NCI-H1092 treated with DMSO at 0.1 percent for 48 hours (cell line): ENCODE measurements around the gene PRKCE.
A peak's percentile ranks its signal among the peaks of the same experiment; 100 is the strongest.

ENCODE experiments used
- DNase-seq: peaks from one replicate; lab custom pipeline; 2025; lab: John Stamatoyannopoulos, UW

The PRKCE gene

DNA sequence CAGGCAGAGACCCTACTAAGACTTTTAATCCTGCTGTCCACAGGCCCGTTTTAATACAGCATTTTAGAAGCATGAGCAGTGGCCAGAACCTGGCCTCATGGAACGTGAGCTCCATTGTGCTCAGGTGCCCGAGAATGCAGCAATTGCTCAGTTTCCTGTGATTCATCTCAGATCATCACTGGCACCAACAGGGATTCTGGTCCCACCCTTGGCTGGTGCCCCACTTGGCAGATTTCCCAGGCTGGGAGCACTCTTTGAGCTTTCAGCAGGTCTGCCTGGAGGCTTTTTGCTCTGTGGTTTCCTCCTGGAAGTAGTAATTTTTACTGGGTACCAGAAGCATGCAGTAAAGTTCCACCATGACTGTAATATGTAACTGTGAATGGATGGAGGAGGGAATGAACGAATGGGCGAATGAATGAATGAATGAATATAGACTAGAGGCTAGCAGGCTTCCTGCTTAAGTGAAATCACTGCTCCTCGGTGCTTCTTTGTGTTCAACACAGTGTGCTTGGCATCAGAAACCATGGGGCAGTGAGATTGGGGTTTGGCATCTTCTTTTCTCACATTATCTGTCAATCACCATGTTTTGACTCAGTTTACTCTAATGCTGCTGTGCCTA is 312.9 kb downstream of the PRKCE start:
- peak; percentile 61 for DNase-seq

GRCh38 chr2:45964906-45965305 is 313.4 kb downstream of the PRKCE start:
- DNase-seq = no peak

- no peak for DNase-seq
These were observed 314.5 kb downstream of the PRKCE start for GRCh38 chr2:45965871-45966498.

- no peak for DNase-seq
These were observed 317.6 kb downstream of the PRKCE start for GRCh38 chr2:45968946-45969584.

- DNase-seq = no peak
These were observed 322.0 kb downstream of the PRKCE start for GRCh38 chr2:45973426-45973825.

GRCh38 chr2:45974056-45974455 is 322.6 kb downstream of the PRKCE start:
- DNase-seq = no peak

- DNase-seq = no peak
These were observed 323.4 kb downstream of the PRKCE start for GRCh38 chr2:45974762-45975408.

DNA sequence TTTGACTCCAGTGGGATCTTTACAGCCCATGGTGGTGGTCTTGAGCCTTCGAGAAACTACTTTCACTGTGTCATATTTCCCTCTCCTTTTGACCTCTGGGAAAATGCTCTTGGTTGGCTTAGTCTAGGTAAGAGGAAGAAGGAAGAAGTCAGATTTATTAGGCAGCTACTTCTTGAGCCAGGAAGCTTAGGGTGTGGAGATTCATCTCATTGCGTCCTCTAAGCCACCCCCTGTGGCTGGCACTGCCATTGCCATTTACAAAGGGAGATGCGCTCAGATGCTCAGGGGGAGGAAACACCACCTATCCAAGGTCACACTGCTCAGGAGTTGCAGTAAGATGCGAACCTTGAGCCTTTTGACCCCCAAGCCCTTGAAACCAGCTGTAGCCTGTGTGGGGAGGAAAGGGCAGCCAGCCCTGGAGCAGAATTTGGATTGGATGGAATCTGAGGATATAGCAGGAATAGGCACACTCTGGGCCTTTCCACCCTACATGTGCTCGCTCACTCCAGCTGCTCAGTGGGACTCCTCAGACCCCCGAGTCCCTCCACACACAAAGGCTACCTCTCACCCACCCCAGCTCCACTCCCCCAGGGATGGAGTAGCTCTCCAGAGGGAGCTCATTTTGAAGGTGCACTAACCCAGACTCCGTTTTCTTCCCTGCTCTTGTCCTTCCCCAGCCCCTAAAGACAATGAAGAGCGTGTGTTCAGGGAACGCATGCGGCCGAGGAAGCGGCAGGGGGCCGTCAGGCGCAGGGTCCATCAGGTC is 324.5 kb downstream of the PRKCE start:
- no peak for DNase-seq

DNA sequence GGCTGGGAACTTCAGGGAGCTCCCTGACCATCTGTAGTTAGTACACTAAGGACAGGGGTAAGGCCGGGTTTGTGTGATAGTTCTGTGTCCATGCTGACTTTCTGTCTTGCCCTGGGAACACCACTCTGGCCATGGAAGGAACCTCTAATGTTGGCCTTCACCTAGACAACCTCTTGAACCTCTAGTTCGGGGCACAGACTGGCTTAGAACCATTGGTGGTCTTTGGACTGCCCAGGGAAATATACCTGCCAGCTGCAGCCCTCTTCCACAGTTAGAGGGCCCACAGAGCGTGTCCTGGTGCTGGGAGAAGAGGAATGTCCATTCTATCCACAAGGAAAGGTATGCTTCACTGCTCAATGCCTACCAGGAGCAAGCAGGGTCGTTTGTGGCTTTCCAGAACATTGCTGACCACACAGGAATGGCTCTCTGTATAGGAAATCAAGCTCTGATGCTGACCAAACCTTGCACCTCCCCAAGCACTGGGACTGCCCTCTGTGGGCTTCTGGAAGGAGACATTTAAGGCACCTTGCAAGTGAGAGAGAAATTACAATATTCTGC is 326.9 kb downstream of the PRKCE start:
- no peak for DNase-seq

- DNase-seq = no peak
These were observed 327.6 kb downstream of the PRKCE start for GRCh38 chr2:45979065-45979464.

DNA sequence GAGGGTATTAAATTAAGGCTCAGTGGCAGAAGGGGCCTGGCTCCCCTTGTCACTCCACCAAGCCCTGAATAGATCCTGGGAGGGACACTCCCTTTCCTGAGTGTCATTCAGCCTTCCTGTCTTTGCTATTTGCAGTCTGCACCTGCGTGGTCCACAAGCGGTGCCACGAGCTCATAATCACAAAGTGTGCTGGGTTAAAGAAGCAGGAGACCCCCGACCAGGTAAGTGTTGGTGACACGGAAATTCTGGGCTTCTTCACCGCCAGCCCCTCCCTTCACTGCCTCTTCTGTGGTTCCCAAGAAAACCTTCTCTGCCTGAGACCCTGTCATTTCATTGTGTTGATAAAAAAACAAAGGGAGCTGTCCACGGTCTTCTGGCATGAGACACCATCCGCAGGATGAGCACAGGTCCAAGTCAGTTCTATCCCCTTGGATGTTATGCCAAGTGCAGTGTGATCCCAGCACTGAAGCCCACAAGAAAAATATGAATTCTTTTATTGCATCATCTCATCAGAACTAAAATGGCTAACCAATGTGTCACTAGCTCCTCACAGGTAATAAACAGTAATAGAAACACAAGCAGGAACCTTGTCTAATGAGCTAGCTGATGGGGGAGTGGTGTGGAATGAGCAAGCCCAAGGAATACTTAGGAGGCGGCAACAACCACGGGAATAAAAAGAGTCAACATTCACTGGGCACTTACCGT is 328.8 kb downstream of the PRKCE start:
- DNase-seq = no peak

- no peak for DNase-seq
These were observed 330.0 kb downstream of the PRKCE start for GRCh38 chr2:45981384-45981930.

DNA sequence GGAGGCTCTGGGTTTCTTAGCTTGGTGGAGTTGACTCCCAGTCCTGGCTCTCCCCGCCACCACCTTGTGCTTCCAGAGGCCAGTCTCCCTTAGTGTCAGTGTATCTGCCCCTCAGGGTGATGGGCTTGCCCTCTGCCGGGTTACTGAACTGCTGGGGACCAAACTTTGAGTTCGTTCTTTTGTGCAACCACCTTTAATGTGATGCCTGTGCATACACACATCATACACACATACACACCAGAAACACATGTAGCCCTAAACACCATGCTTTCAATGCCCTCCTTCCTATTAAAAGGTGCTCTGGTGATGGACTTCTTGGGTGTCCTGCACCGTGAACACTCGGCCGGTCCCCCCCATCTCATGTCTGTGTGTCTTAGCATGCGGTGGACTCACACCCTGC is 330.6 kb downstream of the PRKCE start:
- DNase-seq = no peak

GRCh38 chr2:45983213-45983612 is 331.7 kb downstream of the PRKCE start:
- no peak for DNase-seq

- DNase-seq = no peak
These were observed 332.9 kb downstream of the PRKCE start for GRCh38 chr2:45984366-45984765.

GRCh38 chr2:45984896-45985473 is 333.5 kb downstream of the PRKCE start:
- no peak for DNase-seq

GRCh38 chr2:45986509-45986908 is 335.0 kb downstream of the PRKCE start:
- DNase-seq = no peak

- DNase-seq = no peak
These were observed 336.4 kb downstream of the PRKCE start for GRCh38 chr2:45987856-45988255.

- DNase-seq = no peak
These were observed 337.4 kb downstream of the PRKCE start for GRCh38 chr2:45988879-45989278.

DNA sequence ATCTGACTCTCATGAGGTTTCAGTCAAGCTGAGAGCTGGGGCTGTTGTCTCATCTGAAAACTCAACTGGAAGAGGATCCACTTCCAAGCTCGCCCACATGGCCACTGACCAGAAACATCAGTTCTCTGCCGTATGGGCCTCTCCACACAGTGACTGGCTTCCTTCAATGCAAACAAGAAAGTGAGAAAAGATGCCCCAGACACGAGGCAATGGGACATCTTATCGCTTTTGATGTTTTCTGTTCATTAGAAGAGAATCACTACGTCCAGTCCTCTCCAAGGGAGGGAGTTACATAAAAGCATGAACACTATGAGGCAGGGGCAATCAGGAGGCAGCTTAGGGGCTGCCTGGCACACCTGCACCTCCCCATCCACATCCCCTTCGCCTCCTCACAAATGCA is 338.7 kb downstream of the PRKCE start:
- DNase-seq = no peak
